IPS DF 6.9 (cell line): ENCODE data around the gene IL9.

ENCODE experiments used
- DNase-seq: peaks from one replicate; pipeline ENCODE4 v3.0.0-alpha.2; 2013; ENCODE audit warnings: low read depth, low spot score
- H3K27ac ChIP-seq: one replicate; pipeline ENCODE4 v1.5.1; 2013; ENCODE audit warnings: low read length, control low read depth
- H3K27me3 ChIP-seq: 2 replicates; pipeline ENCODE4 v1.6.1; 2013; ENCODE audit warnings: mild to moderate bottlenecking, low read length; ENCODE audit not compliant: control insufficient read depth, insufficient read depth
- H3K36me3 ChIP-seq: 2 replicates; pipeline ENCODE4 v1.6.1; 2013; ENCODE audit warnings: low read length; ENCODE audit not compliant: control insufficient read depth, insufficient read depth
- H3K4me1 ChIP-seq: 2 replicates; pipeline ENCODE4 v1.6.1; 2013; ENCODE audit warnings: low read length; ENCODE audit not compliant: control insufficient read depth, insufficient read depth
- H3K4me3 ChIP-seq: 2 replicates; pipeline ENCODE4 v1.5.1; 2013; ENCODE audit warnings: mild to moderate bottlenecking, low read length
- H3K9me3 ChIP-seq: 2 replicates; pipeline ENCODE4 v1.6.1; 2013; ENCODE audit warnings: low read length, inconsistent platforms; ENCODE audit not compliant: control insufficient read depth, insufficient read depth
- WGBS: extraction: QIAGEN DNeasy Blood & Tissue Kit; methylation state at CpG from one replicate; pipeline ENCODE4 v1.1.7; 2013; ENCODE audit warnings: mixed read lengths, missing lambda C conversion rate; ENCODE audit not compliant: insufficient read length, insufficient coverage; 5-methylcytosine and 5-hydroxymethylcytosine counted together

Gene IL9

GRCh38 chr5:135871268-135871915 is 24.2 kb downstream of the IL9 start:
- Histone ChIP-seq H3K27ac (no peak overlapping the region), H3K27me3 (no peaks in the 10 kb centered on the region), H3K9me3 (no peaks in the 10 kb centered on the region), H3K4me1 (no peaks in the 10 kb centered on the region), H3K4me3 (no peak overlapping the region), H3K36me3 (no peaks in the 10 kb centered on the region)
- no CpG with 5 or more reads among the region's 11 CpGs for WGBS
- DNase-seq: no peak

- DNase-seq: no peak
- H3K27me3 ChIP-seq: no peaks in the 10 kb centered on the region
- WGBS: no CpG with 5 or more reads among the region's 3 CpGs
- no peak overlapping the region for H3K4me3 ChIP-seq
- H3K27ac ChIP-seq: no peak overlapping the region
- no peaks in the 10 kb centered on the region for H3K4me1 ChIP-seq
- no peaks in the 10 kb centered on the region for H3K36me3 ChIP-seq
- H3K9me3 ChIP-seq: no peaks in the 10 kb centered on the region
These were observed 25.7 kb downstream of the IL9 start for GRCh38 chr5:135869935-135870334.

DNA sequence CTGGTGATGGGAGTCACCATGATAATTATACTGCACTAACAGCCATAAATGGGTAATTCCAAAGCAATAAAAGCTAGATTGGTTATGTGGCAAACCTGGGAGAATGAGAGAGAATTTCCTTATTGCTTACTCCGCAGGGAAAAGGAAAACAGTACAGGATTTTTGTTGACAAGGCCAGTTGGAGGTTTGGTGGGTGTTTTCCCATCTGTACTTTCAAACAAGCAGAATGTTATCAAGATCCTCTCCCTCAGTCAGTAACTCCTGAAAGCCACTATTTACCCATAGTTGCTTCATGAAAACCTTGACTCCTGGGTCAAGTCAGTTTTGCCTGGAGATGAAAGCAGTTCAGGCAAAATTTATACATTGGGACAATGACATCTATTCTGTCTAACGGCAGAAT is 26.4 kb downstream of the IL9 start:
- no peaks in the 10 kb centered on the region for H3K4me1 ChIP-seq
- H3K27ac ChIP-seq: no peak overlapping the region
- DNase-seq: no peak
- WGBS: no CpG with 5 or more reads among the region's 2 CpGs
- no peaks in the 10 kb centered on the region for H3K36me3 ChIP-seq
- H3K27me3 ChIP-seq: no peaks in the 10 kb centered on the region
- H3K9me3 ChIP-seq: no peaks in the 10 kb centered on the region
- H3K4me3 ChIP-seq: no peak overlapping the region

DNA sequence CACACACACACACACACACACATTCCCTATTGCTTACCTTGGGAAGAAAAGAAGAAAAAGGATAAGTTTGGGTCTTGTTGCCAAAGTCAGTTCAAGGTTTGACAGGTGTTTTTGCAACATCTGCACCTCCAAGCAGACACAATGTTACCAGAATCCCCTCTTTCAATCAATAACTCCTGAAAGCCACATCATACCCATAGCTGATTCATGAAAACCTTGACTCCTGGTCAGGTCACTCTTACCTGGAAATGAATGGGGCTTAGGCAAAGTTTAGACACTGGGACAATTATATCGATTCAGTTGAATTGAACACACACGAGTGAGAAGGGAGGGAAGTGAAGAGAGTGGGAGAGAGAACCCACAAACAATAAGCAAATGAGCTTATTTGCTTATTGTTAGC is 27.0 kb downstream of the IL9 start:
- no peaks in the 10 kb centered on the region for H3K27me3 ChIP-seq
- WGBS: no CpG with 5 or more reads among the region's 2 CpGs

GRCh38 chr5:135867599-135867998 is 28.0 kb downstream of the IL9 start:
- no peaks in the 10 kb centered on the region for H3K36me3 ChIP-seq
- H3K27ac ChIP-seq: no peak overlapping the region
- no peak overlapping the region for H3K4me3 ChIP-seq
- no peaks in the 10 kb centered on the region for H3K27me3 ChIP-seq
- DNase-seq: no peak
- H3K9me3 ChIP-seq: no peaks in the 10 kb centered on the region
- H3K4me1 ChIP-seq: no peaks in the 10 kb centered on the region

More for the DNA sequence above, 27.0 kb downstream of the IL9 start:
- H3K27ac ChIP-seq: no peak overlapping the region
- no peak for DNase-seq
- H3K4me3 ChIP-seq: no peak overlapping the region
- no peaks in the 10 kb centered on the region for H3K9me3 ChIP-seq
- H3K4me1 ChIP-seq: no peaks in the 10 kb centered on the region
- no peaks in the 10 kb centered on the region for H3K36me3 ChIP-seq

- no peak for DNase-seq
- Histone ChIP-seq H3K4me3 (no peak overlapping the region), H3K9me3 (no peaks in the 10 kb centered on the region), H3K27ac (no peak overlapping the region), H3K4me1 (no peaks in the 10 kb centered on the region), H3K27me3 (no peaks in the 10 kb centered on the region), H3K36me3 (no peaks in the 10 kb centered on the region)
- no CpG with 5 or more reads among the region's 2 CpGs for WGBS
These were observed 29.6 kb downstream of the IL9 start for GRCh38 chr5:135866016-135866415.

DNA sequence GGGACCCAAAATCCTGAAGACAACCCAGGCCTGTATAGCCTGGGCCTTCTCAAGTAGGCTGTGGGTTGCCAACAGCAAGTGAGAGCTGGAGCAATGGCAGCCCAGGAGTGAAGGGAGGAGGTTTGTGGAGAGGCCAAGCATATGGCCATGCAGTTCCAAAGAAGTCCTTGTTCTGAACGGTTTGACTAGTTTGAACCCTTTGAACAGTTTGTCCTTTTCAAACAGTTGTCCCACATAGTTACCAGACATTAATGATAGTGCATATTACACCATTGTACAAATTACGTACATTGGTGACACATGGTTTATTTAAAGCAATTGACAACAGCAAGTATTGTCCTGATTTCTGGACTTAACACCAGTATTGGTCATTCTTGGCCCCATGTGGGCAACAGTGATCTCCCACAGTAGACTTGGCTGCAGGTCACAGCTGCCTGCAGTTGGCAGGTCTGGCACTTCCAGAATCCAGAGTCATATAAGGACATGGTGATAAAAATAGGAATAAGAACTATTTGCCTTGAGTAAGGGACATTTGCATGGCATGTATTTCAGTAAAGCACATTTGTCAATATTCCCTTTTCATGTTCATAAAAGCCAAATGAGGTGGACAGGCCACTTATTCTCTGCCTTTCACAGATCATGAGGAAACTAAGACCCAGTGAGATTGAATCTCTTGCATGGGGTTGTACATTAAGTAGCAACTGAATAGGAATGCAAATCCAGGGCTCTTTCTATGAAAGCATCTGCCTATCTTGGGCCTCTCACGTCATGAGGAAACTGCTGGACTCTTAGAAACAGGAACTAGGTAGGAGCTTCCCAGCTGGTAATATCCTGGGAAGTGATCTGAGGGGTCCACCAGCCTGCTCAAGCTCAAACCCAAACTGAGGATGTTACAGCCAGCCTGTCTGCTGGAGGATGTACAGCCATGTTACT is 30.9 kb downstream of the IL9 start:
- no peak overlapping the region for H3K4me3 ChIP-seq
- H3K36me3 ChIP-seq: no peaks in the 10 kb centered on the region
- no peak for DNase-seq
- H3K9me3 ChIP-seq: no peaks in the 10 kb centered on the region
- no peaks in the 10 kb centered on the region for H3K4me1 ChIP-seq
- no peak overlapping the region for H3K27ac ChIP-seq
- WGBS: no CpG with 5 or more reads among the region's 3 CpGs
- H3K27me3 ChIP-seq: no peaks in the 10 kb centered on the region

DNA sequence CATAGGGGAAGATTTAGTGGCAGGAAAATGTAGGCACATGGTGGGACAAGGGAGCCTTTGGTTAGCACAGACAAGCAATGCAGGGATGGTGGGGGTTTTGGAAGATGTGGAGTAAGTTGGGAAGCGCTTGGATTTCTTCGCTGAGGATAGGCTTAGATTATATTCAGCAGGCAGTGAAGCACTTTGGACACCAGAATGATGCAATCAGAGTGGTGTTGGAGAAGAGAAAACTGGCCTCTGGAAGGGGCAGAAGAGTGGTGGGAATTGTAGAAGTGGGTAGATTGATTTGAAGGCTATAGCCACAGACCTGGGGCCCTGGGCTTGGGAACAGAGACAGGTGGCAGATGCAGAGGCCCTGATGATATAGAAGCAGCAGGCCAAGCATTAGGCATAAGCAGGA is 32.9 kb downstream of the IL9 start:
- no peak for DNase-seq
- Histone ChIP-seq H3K27ac (no peak overlapping the region), H3K4me3 (no peak overlapping the region), H3K4me1 (no peaks in the 10 kb centered on the region), H3K36me3 (no peaks in the 10 kb centered on the region), H3K27me3 (no peaks in the 10 kb centered on the region), H3K9me3 (no peaks in the 10 kb centered on the region)
- no CpG with 5 or more reads among the region's 2 CpGs for WGBS

- no peaks in the 10 kb centered on the region for H3K36me3 ChIP-seq
- no peaks in the 10 kb centered on the region for H3K9me3 ChIP-seq
- no peaks in the 10 kb centered on the region for H3K4me1 ChIP-seq
- H3K27me3 ChIP-seq: no peaks in the 10 kb centered on the region
- DNase-seq: no peak
- no peak overlapping the region for H3K27ac ChIP-seq
- H3K4me3 ChIP-seq: no peak overlapping the region
These were observed 33.6 kb downstream of the IL9 start for GRCh38 chr5:135862086-135862485.

DNA sequence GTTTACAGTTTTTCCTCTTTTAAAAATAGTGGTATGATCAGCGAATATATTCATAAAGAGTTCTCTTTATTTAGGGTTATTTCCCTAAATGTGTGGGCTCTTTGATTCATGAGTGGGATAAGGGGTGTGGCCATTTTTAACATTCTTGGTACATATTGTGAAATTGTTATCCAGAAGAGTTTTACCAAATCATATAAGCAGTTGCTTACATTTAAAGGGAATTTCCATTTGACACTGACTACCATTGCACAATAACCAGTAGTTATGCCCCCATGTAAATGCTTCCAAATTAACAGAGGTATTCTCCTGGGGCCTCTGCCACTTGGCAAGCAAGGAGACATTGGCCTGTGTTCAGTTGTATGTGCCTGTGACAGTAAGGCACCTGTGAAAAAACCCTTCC is 34.0 kb downstream of the IL9 start:
- Histone ChIP-seq H3K4me3 (no peak overlapping the region), H3K36me3 (no peaks in the 10 kb centered on the region), H3K27me3 (no peaks in the 10 kb centered on the region), H3K9me3 (no peaks in the 10 kb centered on the region), H3K4me1 (no peaks in the 10 kb centered on the region), H3K27ac (no peak overlapping the region)
- WGBS: no CpG with 5 or more reads among the region's 1 CpG
- DNase-seq: no peak

DNA sequence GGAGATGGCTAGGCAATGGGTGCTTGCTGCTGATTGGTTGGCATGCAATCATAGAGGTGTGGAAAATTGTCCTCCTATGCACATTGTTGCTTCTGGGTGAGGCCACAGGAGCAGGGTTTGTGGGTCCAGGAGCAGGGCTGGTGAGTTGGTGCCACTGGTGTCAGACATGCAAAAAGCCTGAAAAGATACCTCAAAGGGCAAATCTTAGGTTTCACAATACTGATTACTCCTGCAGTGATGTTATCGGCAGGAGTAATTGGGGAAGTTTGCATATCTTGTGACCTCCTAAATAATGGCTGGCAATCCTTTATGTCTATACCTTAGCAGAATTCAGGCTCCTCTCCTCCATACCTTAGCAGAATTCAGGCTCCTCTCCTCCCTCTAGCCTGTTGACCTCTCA is 36.0 kb downstream of the IL9 start:
- no CpG with 5 or more reads among the region's 1 CpG for WGBS
- Histone ChIP-seq H3K9me3 (no peaks in the 10 kb centered on the region), H3K27ac (no peak overlapping the region), H3K4me3 (no peak overlapping the region), H3K4me1 (no peaks in the 10 kb centered on the region), H3K36me3 (no peaks in the 10 kb centered on the region), H3K27me3 (no peaks in the 10 kb centered on the region)
- no peak for DNase-seq
